ENCODE measurements around the gene ZCCHC2.

ZCCHC2 gene

GRCh38 chr18:62576845-62577512 lies 54.2 kb downstream of the ZCCHC2 start:
- no peak for TF ChIP-seq CTCF (IDR thresholded peaks at IDR 0.05; ENCODE audit: extremely low read depth, insufficient read depth, missing control alignments)
- DNase-seq (ENCODE audit: low spot score), result peak; percentile 42
- in situ Hi-C loops (cut with MboI; ENCODE audit: low pct_unique_long_range_greater_than_20kb, low sequenced_read_pairs, unreplicated experiment), result no loop called here

GRCh38 chr18:62577765-62578164 lies 54.9 kb downstream of the ZCCHC2 start:
- no peak for TF ChIP-seq CTCF (IDR thresholded peaks at IDR 0.05; ENCODE audit: extremely low read depth, insufficient read depth, missing control alignments)
- DNase-seq (ENCODE audit: low spot score), result no peak
- in situ Hi-C loops (cut with MboI; ENCODE audit: low pct_unique_long_range_greater_than_20kb, low sequenced_read_pairs, unreplicated experiment), result no loop called here

- in situ Hi-C loops (cut with MboI; ENCODE audit: low pct_unique_long_range_greater_than_20kb, low sequenced_read_pairs, unreplicated experiment), result no loop called here
- DNase-seq (ENCODE audit: low spot score), result no peak
- no peak for TF ChIP-seq CTCF (IDR thresholded peaks at IDR 0.05; ENCODE audit: extremely low read depth, insufficient read depth, missing control alignments)
Measured at GRCh38 chr18:62578980-62579511, 56.2 kb downstream of the ZCCHC2 start.

GRCh38 chr18:62583376-62583775 lies 60.6 kb downstream of the ZCCHC2 start:
- in situ Hi-C loops (cut with MboI; ENCODE audit: low pct_unique_long_range_greater_than_20kb, low sequenced_read_pairs, unreplicated experiment), result no loop called here
- DNase-seq (ENCODE audit: low spot score), result no peak

GRCh38 chr18:62584241-62585120 lies 61.7 kb downstream of the ZCCHC2 start:
- in situ Hi-C loops (cut with MboI; ENCODE audit: low pct_unique_long_range_greater_than_20kb, low sequenced_read_pairs, unreplicated experiment), result no loop called here
- DNase-seq (ENCODE audit: low spot score), result peak; percentile 86
- peak; percentile 96 for TF ChIP-seq CTCF (IDR thresholded peaks at IDR 0.05; ENCODE audit: extremely low read depth, insufficient read depth, missing control alignments)

More at GRCh38 chr18:62583376-62583775, 60.6 kb downstream of the ZCCHC2 start:
- no peak for TF ChIP-seq CTCF (IDR thresholded peaks at IDR 0.05; ENCODE audit: extremely low read depth, insufficient read depth, missing control alignments)

- DNase-seq (ENCODE audit: low spot score), result no peak
- in situ Hi-C loops (cut with MboI; ENCODE audit: low pct_unique_long_range_greater_than_20kb, low sequenced_read_pairs, unreplicated experiment), result no loop called here
- TF ChIP-seq CTCF (IDR thresholded peaks at IDR 0.05; ENCODE audit: extremely low read depth, insufficient read depth, missing control alignments), result no peak
Measured at GRCh38 chr18:62585274-62586150, 62.7 kb downstream of the ZCCHC2 start.
